OCI-LY1 (cell line): Measurements from ENCODE around the gene KLRD1.

ENCODE experiments used
- H2AFZ ChIP-seq: fragments of 200-600 bp; sonication (generic), shearing (Covaris generic); 2 replicates; pipeline ENCODE4 v1.6.0; 2014; ENCODE audit warnings: antibody characterized with exemption, mild to moderate bottlenecking, low read length
- H3F3A ChIP-seq: fragments of 200-600 bp; sonication (generic), shearing (Covaris generic); 2 replicates; pipeline ENCODE4 v1.6.0; 2014; ENCODE audit warnings: mild to moderate bottlenecking, antibody characterized with exemption, low read length, moderate library complexity; ENCODE audit not compliant: insufficient read depth
- H3K27ac ChIP-seq: fragments of 200-600 bp; sonication (generic); 2 replicates; pipeline ENCODE4 v1.5.1; 2014; ENCODE audit warnings: low read length, mixed run types, mild to moderate bottlenecking, low read depth; ENCODE audit not compliant: poor library complexity, severe bottlenecking
- H3K27me3 ChIP-seq: fragments of 200-600 bp; sonication (generic); 2 replicates; pipeline ENCODE4 v1.6.0; 2014; ENCODE audit warnings: antibody characterized with exemption, mild to moderate bottlenecking, low read length, moderate library complexity; ENCODE audit not compliant: insufficient read depth
- H3K36me3 ChIP-seq: fragments of 200-600 bp; sonication (generic); 2 replicates; pipeline ENCODE4 v1.6.1; 2014; ENCODE audit warnings: mild to moderate bottlenecking, antibody characterized with exemption, low read length, moderate library complexity, mixed read lengths; ENCODE audit not compliant: insufficient read depth
- H3K4me1 ChIP-seq: fragments of 200-600 bp; sonication (generic); 2 replicates; pipeline ENCODE4 v1.5.1; 2014; ENCODE audit warnings: mild to moderate bottlenecking, low read length, moderate library complexity; ENCODE audit not compliant: insufficient read depth, severe bottlenecking
- H3K4me2 ChIP-seq: fragments of 200-600 bp; sonication (generic), shearing (Covaris generic); 2 replicates; pipeline ENCODE4 v1.6.1; 2014; ENCODE audit warnings: low read length
- H3K4me3 ChIP-seq: fragments of 200-600 bp; sonication (generic); 2 replicates; pipeline ENCODE4 v1.5.1; 2014; ENCODE audit warnings: low read length, low read depth, mild to moderate bottlenecking, mixed read lengths; ENCODE audit not compliant: poor library complexity, severe bottlenecking
- H3K79me2 ChIP-seq: fragments of 200-600 bp; shearing (Covaris generic); 2 replicates; pipeline ENCODE4 v1.6.1; 2016; ENCODE audit warnings: mixed run types, low read length, mixed read lengths; ENCODE audit not compliant: insufficient read depth
- H3K9ac ChIP-seq: fragments of 200-600 bp; sonication (generic), shearing (Covaris generic); 2 replicates; pipeline ENCODE4 v1.6.1; 2014; ENCODE audit warnings: mild to moderate bottlenecking, low read length, mixed read lengths
- H3K9me2 ChIP-seq: fragments of 200-600 bp; sonication (generic), shearing (Covaris generic); 2 replicates; pipeline ENCODE4 v1.6.1; 2014; ENCODE audit warnings: low read depth, mild to moderate bottlenecking, low read length, mixed read lengths
- H3K9me3 ChIP-seq: fragments of 200-600 bp; shearing (Covaris generic); 2 replicates; pipeline ENCODE4 v1.6.1; 2014; ENCODE audit warnings: low read length, mixed read lengths
- H4K20me1 ChIP-seq: fragments of 200-600 bp; sonication (generic), shearing (Covaris generic); 2 replicates; pipeline ENCODE4 v1.6.0; 2016; ENCODE audit warnings: mild to moderate bottlenecking, low read length; ENCODE audit not compliant: insufficient read depth
- CTCF ChIP-seq: fragments of 200-600 bp; sonication (generic), shearing (Covaris generic); IDR thresholded peaks from 2 replicates; pipeline ENCODE4 v1.5.1; 2017; ENCODE audit warnings: mild to moderate bottlenecking, antibody characterized with exemption, low read length, moderate library complexity, mixed read lengths
- EZH2 ChIP-seq: fragments of 200-600 bp; sonication (generic), shearing (Covaris generic); IDR thresholded peaks from 2 replicates; pipeline ENCODE4 v1.8.0; 2017; ENCODE audit warnings: borderline replicate concordance, mixed run types, mild to moderate bottlenecking, antibody characterized with exemption, low read length, moderate library complexity, mixed read lengths

Gene KLRD1

GRCh38 chr12:10362325-10362724 is 54.7 kb downstream of the KLRD1 start:
- no peak overlapping the region for H3K9ac ChIP-seq
- H3K36me3 ChIP-seq, result peaks cover 44% of the 10 kb centered on the region
- TF ChIP-seq CTCF (no peak), EZH2 (no peak)
- no peaks in the 10 kb centered on the region for H3F3A ChIP-seq
- no peaks in the 10 kb centered on the region for H3K9me3 ChIP-seq
- peaks cover 56% of the 10 kb centered on the region for H3K4me1 ChIP-seq
- no peak overlapping the region for H2AFZ ChIP-seq
- H3K79me2 ChIP-seq, result no peaks in the 10 kb centered on the region
- no peak overlapping the region for H3K4me3 ChIP-seq
- no peaks in the 10 kb centered on the region for H3K27me3 ChIP-seq
- peak overlapping the region; percentile 90 for H3K27ac ChIP-seq
- H3K9me2 ChIP-seq, result no peaks in the 10 kb centered on the region
- H3K4me2 ChIP-seq, result no peak overlapping the region
- no peaks in the 10 kb centered on the region for H4K20me1 ChIP-seq

- H2AFZ ChIP-seq, result no peak overlapping the region
Measured at GRCh38 chr12:10362828-10363657, 55.4 kb downstream of the KLRD1 start.

GRCh38 chr12:10363658-10363913 is 55.9 kb downstream of the KLRD1 start:
- H3K27me3 ChIP-seq, result no peaks in the 10 kb centered on the region
- peak overlapping the region; percentile 90 for H3K27ac ChIP-seq
- H3K36me3 ChIP-seq, result peaks cover 47% of the 10 kb centered on the region
- H3K9me2 ChIP-seq, result no peaks in the 10 kb centered on the region
- H3F3A ChIP-seq, result no peaks in the 10 kb centered on the region
- no peaks in the 10 kb centered on the region for H3K9me3 ChIP-seq
- no peaks in the 10 kb centered on the region for H3K79me2 ChIP-seq
- peaks cover 68% of the 10 kb centered on the region for H3K4me1 ChIP-seq
- no peak overlapping the region for H2AFZ ChIP-seq
- TF ChIP-seq CTCF (no peak), EZH2 (no peak)
- H3K4me3 ChIP-seq, result peak overlapping the region; percentile 60
- no peaks in the 10 kb centered on the region for H4K20me1 ChIP-seq
- H3K4me2 ChIP-seq, result peak overlapping the region; percentile 80
- peak overlapping the region; percentile 67 for H3K9ac ChIP-seq

More at GRCh38 chr12:10362828-10363657, 55.4 kb downstream of the KLRD1 start:
- Histone ChIP-seq H3K9me3 (no peaks in the 10 kb centered on the region), H3K4me2 (peak overlapping the region; percentile 80), H3K4me3 (peak overlapping the region; percentile 60), H3K27me3 (no peaks in the 10 kb centered on the region), H3F3A (no peaks in the 10 kb centered on the region), H3K36me3 (peaks cover 47% of the 10 kb centered on the region), H4K20me1 (no peaks in the 10 kb centered on the region), H3K9ac (peak overlapping the region; percentile 67; the same call in 1 of the 2 replicates), H3K79me2 (no peaks in the 10 kb centered on the region), H3K4me1 (peaks cover 63% of the 10 kb centered on the region), H3K27ac (peak overlapping the region; percentile 90), H3K9me2 (no peaks in the 10 kb centered on the region)
- TF ChIP-seq EZH2 (no peak), CTCF (no peak)
